Lung (tissue), 12 donors: Measurements from ENCODE around the gene PACS1. TPM values are rescaled to one million over a fixed set of nuclear protein-coding genes. Genes with fewer than 3 reads are reported as not detected.

ENCODE experiments used
- ATAC-seq: fragments of 200-7000 bp; cut with Tn5 transposase; one replicate; pipeline ENCODE4 v1.9.1; 2020; ENCODE audit warnings: moderate number of reproducible peaks; ENCODE audit not compliant: insufficient read depth, low FRiP score
- DNase-seq, 3 donors: peaks; one replicate each; pipeline ENCODE4 v3.0.0-alpha.2; 2013 to 2017
- H3K27ac ChIP-seq, 2 donors: one replicate each; pipeline ENCODE4 v1.5.1; 2013; ENCODE audit warnings: mild to moderate bottlenecking in 2 of 2, moderate library complexity in 2 of 2, control low read depth in 1 of 2, inconsistent platforms in 1 of 2, low read depth in 1 of 2, low read length in 1 of 2
- H3K27me3 ChIP-seq, 3 donors: one replicate each; pipeline ENCODE4 v1.5.1; 2013; ENCODE audit warnings: low read length in 2 of 3; ENCODE audit not compliant: control insufficient read depth in 3 of 3, insufficient read depth in 3 of 3
- H3K36me3 ChIP-seq, 4 donors: one replicate each; pipeline ENCODE4 v1.5.1; 2013; ENCODE audit warnings: low read length in 4 of 4, mild to moderate bottlenecking in 1 of 4, moderate library complexity in 1 of 4; ENCODE audit not compliant: control insufficient read depth in 4 of 4, insufficient read depth in 4 of 4
- H3K4me1 ChIP-seq, 5 donors: one replicate each; pipeline ENCODE4 v1.5.1; 2013; ENCODE audit warnings: low read length in 5 of 5, mild to moderate bottlenecking in 2 of 5, moderate library complexity in 1 of 5; ENCODE audit not compliant: control insufficient read depth in 5 of 5, insufficient read depth in 5 of 5
- H3K4me3 ChIP-seq: one replicate; pipeline ENCODE4 v1.5.1; 2013; ENCODE audit warnings: mild to moderate bottlenecking, control low read depth, moderate library complexity
- H3K9ac ChIP-seq, 2 donors: one replicate each; pipeline ENCODE4 v1.5.1; 2013; ENCODE audit warnings: low read length in 2 of 2, control low read depth in 1 of 2; ENCODE audit not compliant: insufficient read depth in 1 of 2
- H3K9me3 ChIP-seq, 4 donors: one replicate each; pipeline ENCODE4 v1.5.1; 2013; ENCODE audit warnings: low read length in 3 of 4, mild to moderate bottlenecking in 1 of 4, moderate library complexity in 1 of 4; ENCODE audit not compliant: control insufficient read depth in 4 of 4, insufficient read depth in 3 of 4
- CTCF ChIP-seq: IDR thresholded peaks from 2 replicates; pipeline ENCODE4 v1.5.1; 2012; ENCODE audit warnings: mild to moderate bottlenecking; ENCODE audit errors: control extremely low read depth, extremely low read depth
- WGBS, 2 donors: extraction: QIAGEN DNeasy Blood & Tissue Kit; methylation state at CpG; one replicate each; pipeline ENCODE4 v1.1.7; 2013; 5-methylcytosine and 5-hydroxymethylcytosine counted together
- polyA plus RNA-seq, 2 donors: library from polyadenylated mRNA; stranded (reverse); fragments of 200-250 nt; gene quantifications; one replicate each; pipeline ENCODE4 v1.2.1, GENCODE V29; 2013
- total RNA-seq, 2 donors: library from RNA; depleted of rRNA in 1 of 2; stranded (reverse); fragments of >200 nt in 1 of 2; gene quantifications; one replicate each; pipeline ENCODE4 v1.2.1, GENCODE V29; 2014 to 2021
- donor health status: control.
- donor health status: control.
- donor health status: Bipolar disorder and iron deficiency.
- donor health status: healthy.
- donor health status: DM: yes; HTN: yes; CAD: no.

Gene PACS1
- total and polyA plus RNA-seq, 4 donors: 22.2 to 48.8 (median 34.7) TPM

DNA sequence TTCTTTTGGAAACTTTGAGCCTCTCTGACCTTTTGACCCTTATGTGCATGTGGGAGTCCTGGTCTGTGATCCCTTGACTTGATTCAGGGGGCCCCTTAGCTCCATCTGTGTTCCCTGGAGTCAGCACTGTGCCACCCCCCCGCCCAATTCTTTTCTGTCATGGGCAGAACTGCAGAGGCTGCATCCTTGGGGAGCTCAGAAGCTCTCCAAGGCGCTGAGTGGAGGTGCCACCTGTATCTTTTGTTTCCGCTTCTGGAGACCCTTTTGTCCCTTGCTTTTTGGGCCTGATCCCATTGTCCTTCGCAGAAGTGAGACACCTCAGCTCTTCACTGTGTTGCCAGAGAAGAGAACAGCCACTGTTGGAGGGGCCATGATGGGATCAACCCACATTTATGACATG is 2.4 kb upstream of the PACS1 start:
- Histone ChIP-seq H3K36me3 (peaks cover 16 to 53% (median 38%) of the 10 kb centered on the region in 4 donors), H3K9ac (no peak overlapping the region), H3K27ac (no peak overlapping the region), H3K27me3 (no peaks in the 10 kb centered on the region), H3K4me1 (peaks cover 0 to 20% (median 10%) of the 10 kb centered on the region in 5 donors), H3K4me3 (no peak overlapping the region), H3K9me3 (no peaks in the 10 kb centered on the region)
- ATAC-seq (no peak), DNase-seq (no peak)
- WGBS, 2 donors: 70 to 93% methylated on average over 4 of the region's 4 CpGs
- TF ChIP-seq CTCF: no peak

DNA sequence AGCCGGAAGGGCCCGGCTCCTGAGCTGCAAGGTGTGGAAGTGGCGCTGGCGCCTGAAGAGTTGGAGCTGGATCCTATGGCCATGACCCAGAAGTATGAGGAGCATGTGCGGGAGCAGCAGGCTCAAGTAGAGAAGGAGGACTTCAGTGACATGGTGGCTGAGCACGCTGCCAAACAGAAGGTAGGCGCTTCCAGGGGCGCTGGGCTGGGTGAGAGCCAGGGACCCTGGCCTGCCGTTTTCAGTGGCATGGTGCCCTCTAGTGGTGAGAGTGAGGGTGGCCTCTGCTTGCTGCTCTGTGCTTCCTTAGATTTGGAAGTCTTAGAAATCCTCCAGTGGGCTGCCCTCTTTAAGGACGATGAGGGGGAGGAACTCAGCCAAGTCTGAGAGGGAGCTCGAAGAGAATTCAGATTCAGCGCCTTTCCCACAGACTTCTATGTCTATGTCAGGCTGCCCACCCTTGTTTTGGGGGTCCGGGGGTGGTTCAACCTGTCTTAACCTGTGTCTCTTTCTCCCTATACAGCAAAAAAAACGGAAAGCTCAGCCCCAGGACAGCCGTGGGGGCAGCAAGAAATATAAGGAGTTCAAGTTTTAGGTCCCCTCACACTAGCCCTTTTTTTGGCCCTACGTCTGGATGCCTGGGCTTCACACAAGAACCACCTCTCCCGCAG is 1.8 kb upstream of the PACS1 start:
- Histone ChIP-seq H3K27ac (peak overlapping the region; percentile 94 to 97), H3K27me3 (no peaks in the 10 kb centered on the region), H3K4me3 (no peak overlapping the region), H3K9me3 (no peaks in the 10 kb centered on the region), H3K9ac (no peak overlapping the region), H3K4me1 (peaks cover 0 to 21% (median 10%) of the 10 kb centered on the region in 5 donors), H3K36me3 (peaks cover 9 to 46% (median 33%) of the 10 kb centered on the region in 4 donors)
- ATAC-seq (no peak), DNase-seq (peak; percentile 70 to 79 (median 78))
- WGBS, 2 donors: 52 to 58% methylated on average over 17 of the region's 17 CpGs
- peak; percentile 73 for TF ChIP-seq CTCF

DNA sequence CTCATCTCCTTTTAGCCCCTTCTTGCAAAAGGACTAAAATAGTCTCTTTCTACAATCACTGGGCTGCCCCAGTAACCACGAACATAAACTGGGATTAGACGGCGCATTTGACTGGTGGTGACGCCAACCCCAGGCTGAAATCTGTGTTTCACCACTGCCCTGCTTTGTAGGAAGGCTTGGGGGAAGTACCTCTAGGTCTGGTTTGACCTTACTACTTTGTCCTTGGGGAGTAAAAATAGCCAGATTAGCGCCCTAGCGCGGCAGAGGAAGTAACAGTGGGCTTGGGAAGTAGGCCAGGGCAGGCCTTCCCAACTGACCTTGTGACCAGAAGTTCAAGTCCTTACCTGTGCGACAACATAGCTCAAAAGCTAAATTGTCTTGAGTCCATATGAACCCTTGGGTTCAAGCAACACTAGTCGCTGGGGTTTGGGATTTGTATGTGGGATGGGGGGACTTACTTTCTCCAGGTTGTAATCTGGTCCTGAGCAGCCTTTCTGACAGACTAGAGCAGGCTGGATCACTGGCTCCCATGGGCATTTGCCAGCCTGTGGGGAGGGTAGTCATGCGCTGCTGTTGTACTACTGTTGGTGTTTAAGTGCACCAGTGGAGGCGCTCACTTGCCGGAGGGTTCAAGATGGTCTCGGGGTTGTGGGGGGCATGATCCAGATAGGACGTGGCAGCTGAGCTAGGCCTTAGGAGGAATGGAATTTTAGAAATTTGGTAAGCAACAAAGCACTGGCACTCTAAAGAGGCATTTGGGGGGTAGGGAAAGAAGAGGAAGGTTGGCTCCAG is 953 bp upstream of the PACS1 start:
- peaks cover 2 to 39% (median 25%) of the 10 kb centered on the region in 4 donors for H3K36me3 ChIP-seq
- peaks cover 0 to 21% (median 10%) of the 10 kb centered on the region in 5 donors for H3K4me1 ChIP-seq
- 32 to 34% methylated on average over 14 of the region's 14 CpGs for WGBS, 2 donors

More for the DNA sequence above, 953 bp upstream of the PACS1 start:
- Histone ChIP-seq H3K27ac (peak overlapping the region; percentile 94 to 97), H3K9me3 (no peaks in the 10 kb centered on the region), H3K4me3 (peak overlapping the region; percentile 97), H3K27me3 (no peaks in the 10 kb centered on the region), H3K9ac (peak overlapping the region in 1 of 2 donors; percentile 32)
- no peak for TF ChIP-seq CTCF
- peak; percentile 43 to 59 (median 53) for DNase-seq
- ATAC-seq: peak; percentile 32
